H1 (cell line): ENCODE measurements around the gene SOHLH1.

Source experiments
- ASH2L ChIP-seq: fragments of 200-600, 300-600 bp; sonication (generic); IDR thresholded peaks from one replicate; pipeline ENCODE4 v1.7.1; 2017; ENCODE audit warnings: low read length
- CHD2 ChIP-seq: IDR thresholded peaks from 2 replicates; pipeline ENCODE4 v1.6.1; 2012; ENCODE audit warnings: low read length, improper control_type of control experiment
- CTBP2 ChIP-seq: IDR thresholded peaks from 2 replicates; pipeline ENCODE4 v1.7.0; 2011; ENCODE audit warnings: borderline replicate concordance, mild to moderate bottlenecking, moderate library complexity, mixed read lengths, low read length; ENCODE audit not compliant: insufficient read depth, insufficient read length
- EZH2 ChIP-seq: fragments of 200-600 bp; sonication (generic); IDR thresholded peaks from 2 replicates; pipeline ENCODE4 v1.7.1; 2012; ENCODE audit warnings: low read depth, mild to moderate bottlenecking, moderate library complexity, low read length, inconsistent platforms; ENCODE audit not compliant: severe bottlenecking
- HDAC2 ChIP-seq, 2 experiments: fragments of 300-600 bp in 1 of 2; sonication (generic) in 1 of 2; IDR thresholded peaks; 2 replicates each; pipeline ENCODE4 v1.6.1; 2011 to 2012; ENCODE audit warnings: low read depth in 2 of 2, low read length in 2 of 2, mild to moderate bottlenecking in 2 of 2, moderate library complexity in 2 of 2, borderline replicate concordance in 1 of 2, inconsistent platforms in 1 of 2
- JUND ChIP-seq: IDR thresholded peaks from 2 replicates; pipeline ENCODE4 v1.6.1; 2011; ENCODE audit warnings: mild to moderate bottlenecking, improper control_type of control experiment, low read length
- POLR2A ChIP-seq, 2 experiments: IDR thresholded peaks; 1 replicate in 1 of 2; 2 replicates in 1 of 2; pipeline ENCODE4 v1.6.1; 2011; ENCODE audit warnings: low read depth in 2 of 2, low read length in 2 of 2, mild to moderate bottlenecking in 2 of 2; ENCODE audit errors: control extremely low read depth in 1 of 2
- POU5F1 ChIP-seq: IDR thresholded peaks from 2 replicates; pipeline ENCODE4 v1.6.1; 2011; ENCODE audit warnings: low read depth, mild to moderate bottlenecking, low read length, moderate library complexity
- SP2 ChIP-seq: IDR thresholded peaks from 2 replicates; pipeline ENCODE4 v1.6.1; 2012; ENCODE audit warnings: mild to moderate bottlenecking, low read length, inconsistent platforms
- TBP ChIP-seq: IDR thresholded peaks from 2 replicates; pipeline ENCODE4 v1.6.1; 2011; ENCODE audit warnings: low read depth, low read length, improper control_type of control experiment
- YY1 ChIP-seq: IDR thresholded peaks from 2 replicates; pipeline ENCODE4 v1.6.1; 2011; ENCODE audit warnings: low read depth, mild to moderate bottlenecking, low read length
- ZNF274 ChIP-seq: IDR thresholded peaks from 2 replicates; pipeline ENCODE4 v1.7.0; 2012; ENCODE audit warnings: low read length, borderline replicate concordance; ENCODE audit errors: extremely low read depth
- TF ChIP-seq, protein P1 (sequence below), 3 experiments: IDR thresholded peaks; 1 replicate in 2 of 3; 2 replicates in 1 of 3; pipeline versions ENCODE4 v1.5.1 to v1.6.1; 2011; ENCODE audit warnings: low read length in 3 of 3, mild to moderate bottlenecking in 3 of 3, inconsistent platforms in 2 of 3, low read depth in 1 of 3, moderate library complexity in 1 of 3; ENCODE audit not compliant: insufficient read depth in 1 of 3; ENCODE audit errors: control extremely low read depth in 1 of 3

DNA sequence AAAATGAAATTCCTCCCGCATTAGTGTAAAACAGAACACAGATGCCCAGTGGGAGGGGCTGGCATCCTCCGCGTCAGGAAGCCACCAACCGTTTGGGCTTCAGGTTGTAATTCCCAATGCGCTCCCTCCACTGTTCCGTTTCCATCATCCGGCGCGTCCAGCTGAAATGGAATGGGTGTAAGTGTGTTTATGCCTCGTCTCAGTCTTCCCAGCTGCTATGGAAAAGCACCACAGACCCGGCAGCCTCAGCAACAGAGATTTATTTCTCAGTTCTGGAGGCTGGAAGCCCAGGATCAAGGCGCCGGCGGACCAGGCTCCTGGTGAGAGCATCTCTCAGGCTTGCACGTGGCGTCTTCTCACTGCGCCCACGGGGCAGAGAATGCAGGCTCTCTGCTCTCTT lies 23.1 kb upstream of the SOHLH1 start:
- TF ChIP-seq TBP (no peak), HDAC2 (IDR thresholded peaks at IDR 0.05; ENCODE audit: borderline replicate concordance in 1 of 2, low read depth in 2 of 2, low read length in 2 of 2) (no peak), ZNF274 (no peak), YY1 (no peak), CHD2 (no peak), SP2 (no peak), JUND (no peak), EZH2 (no peak), CTBP2 (no peak), POLR2A (IDR thresholded peaks at IDR 0.05; ENCODE audit: control extremely low read depth in 1 of 2, low read depth in 2 of 2, low read length in 2 of 2) (no peak), POU5F1 (no peak), ASH2L (no peak)
- TF ChIP-seq, protein P1, sequence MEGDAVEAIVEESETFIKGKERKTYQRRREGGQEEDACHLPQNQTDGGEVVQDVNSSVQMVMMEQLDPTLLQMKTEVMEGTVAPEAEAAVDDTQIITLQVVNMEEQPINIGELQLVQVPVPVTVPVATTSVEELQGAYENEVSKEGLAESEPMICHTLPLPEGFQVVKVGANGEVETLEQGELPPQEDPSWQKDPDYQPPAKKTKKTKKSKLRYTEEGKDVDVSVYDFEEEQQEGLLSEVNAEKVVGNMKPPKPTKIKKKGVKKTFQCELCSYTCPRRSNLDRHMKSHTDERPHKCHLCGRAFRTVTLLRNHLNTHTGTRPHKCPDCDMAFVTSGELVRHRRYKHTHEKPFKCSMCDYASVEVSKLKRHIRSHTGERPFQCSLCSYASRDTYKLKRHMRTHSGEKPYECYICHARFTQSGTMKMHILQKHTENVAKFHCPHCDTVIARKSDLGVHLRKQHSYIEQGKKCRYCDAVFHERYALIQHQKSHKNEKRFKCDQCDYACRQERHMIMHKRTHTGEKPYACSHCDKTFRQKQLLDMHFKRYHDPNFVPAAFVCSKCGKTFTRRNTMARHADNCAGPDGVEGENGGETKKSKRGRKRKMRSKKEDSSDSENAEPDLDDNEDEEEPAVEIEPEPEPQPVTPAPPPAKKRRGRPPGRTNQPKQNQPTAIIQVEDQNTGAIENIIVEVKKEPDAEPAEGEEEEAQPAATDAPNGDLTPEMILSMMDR (IDR thresholded peaks at IDR 0.05; ENCODE audit: control extremely low read depth in 1 of 3, insufficient read depth in 1 of 3, low read depth in 1 of 3, low read length in 3 of 3): no peak
